Measurements from ENCODE around the gene TBC1D9. TPM values are rescaled to one million over a fixed set of nuclear protein-coding genes. Genes with fewer than 3 reads are reported as not detected.

The TBC1D9 gene
- total and polyA plus RNA-seq, 2 donors (not counting 1 experiment from before 2014, with no cell fraction given), result 48.9 to 235 TPM

DNA sequence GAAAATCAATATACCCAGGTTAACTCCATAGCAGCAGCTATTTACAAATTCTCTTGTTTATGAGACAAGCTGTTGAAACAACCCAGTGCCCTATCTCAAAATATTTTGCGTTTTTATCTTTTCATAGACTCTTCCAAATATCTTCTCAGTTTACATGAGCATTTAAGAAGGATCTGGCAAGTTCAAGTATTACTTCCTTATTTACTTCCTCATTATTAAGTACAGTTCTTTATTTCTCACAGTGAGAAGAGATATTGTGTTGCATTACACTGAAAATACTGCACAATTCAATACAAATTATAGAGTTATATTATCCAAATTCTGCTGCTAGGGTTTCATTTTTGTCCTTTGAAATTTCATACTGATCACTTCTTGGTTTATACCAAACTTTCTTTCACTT is 143.8 kb downstream of the TBC1D9 start:
- no peaks in the 10 kb centered on the region for H4K20me1 ChIP-seq (ENCODE audit: control insufficient read depth, insufficient read depth, low read length, poor library complexity, severe bottlenecking)
- TF ChIP-seq, protein P1, sequence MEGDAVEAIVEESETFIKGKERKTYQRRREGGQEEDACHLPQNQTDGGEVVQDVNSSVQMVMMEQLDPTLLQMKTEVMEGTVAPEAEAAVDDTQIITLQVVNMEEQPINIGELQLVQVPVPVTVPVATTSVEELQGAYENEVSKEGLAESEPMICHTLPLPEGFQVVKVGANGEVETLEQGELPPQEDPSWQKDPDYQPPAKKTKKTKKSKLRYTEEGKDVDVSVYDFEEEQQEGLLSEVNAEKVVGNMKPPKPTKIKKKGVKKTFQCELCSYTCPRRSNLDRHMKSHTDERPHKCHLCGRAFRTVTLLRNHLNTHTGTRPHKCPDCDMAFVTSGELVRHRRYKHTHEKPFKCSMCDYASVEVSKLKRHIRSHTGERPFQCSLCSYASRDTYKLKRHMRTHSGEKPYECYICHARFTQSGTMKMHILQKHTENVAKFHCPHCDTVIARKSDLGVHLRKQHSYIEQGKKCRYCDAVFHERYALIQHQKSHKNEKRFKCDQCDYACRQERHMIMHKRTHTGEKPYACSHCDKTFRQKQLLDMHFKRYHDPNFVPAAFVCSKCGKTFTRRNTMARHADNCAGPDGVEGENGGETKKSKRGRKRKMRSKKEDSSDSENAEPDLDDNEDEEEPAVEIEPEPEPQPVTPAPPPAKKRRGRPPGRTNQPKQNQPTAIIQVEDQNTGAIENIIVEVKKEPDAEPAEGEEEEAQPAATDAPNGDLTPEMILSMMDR (IDR thresholded peaks at IDR 0.05), result no peak
- no peak for TF ChIP-seq EZH2 (IDR thresholded peaks at IDR 0.05; ENCODE audit: borderline replicate concordance, insufficient read depth, low read depth, low read length, poor library complexity, severe bottlenecking)
- H3K27me3 ChIP-seq (replicated peaks in 1 of 4; ENCODE audit: control extremely low read depth in 1 of 4, control insufficient read depth in 3 of 4, insufficient read depth in 4 of 4, low read length in 3 of 4), result no peaks in the 10 kb centered on the region
- no peaks in the 10 kb centered on the region for H3K36me3 ChIP-seq (replicated peaks in 1 of 2; ENCODE audit: control extremely low read depth in 1 of 2, control insufficient read depth in 1 of 2, extremely low read depth in 1 of 2, insufficient read depth in 2 of 2, low read length in 1 of 2)
- intact Hi-C loops (cut with micrococcal nuclease), result no loop called here
- no peak overlapping the region for H3K9ac ChIP-seq (ENCODE audit: low read length)
- H2AFZ ChIP-seq (ENCODE audit: insufficient read depth, low read depth, low read length, poor library complexity, severe bottlenecking), result no peak overlapping the region
- H3K9me3 ChIP-seq (ENCODE audit: control extremely low read depth in 1 of 3, control insufficient read depth in 2 of 3, insufficient read depth in 1 of 3, low read length in 2 of 3), result no peaks in the 10 kb centered on the region
- WGBS (ENCODE audit: insufficient coverage), result no CpG with 5 or more reads among the region's 1 CpG
- no peak overlapping the region for H3K4me2 ChIP-seq (replicated peaks; ENCODE audit: low read depth, low read length, poor library complexity, severe bottlenecking)
- no peak overlapping the region for H3K4me3 Mint-ChIP-seq
- H3K27ac ChIP-seq (ENCODE audit: low read length in 2 of 2), result no peak overlapping the region
- ChIA-PET POLR2A (no interaction called here), CTCF (no interaction called here)
- no peak overlapping the region for H3K4me3 ChIP-seq (ENCODE audit: control extremely low read depth in 1 of 5, extremely low read depth in 1 of 5, insufficient read depth in 1 of 5, low read depth in 2 of 5, low read length in 4 of 5)
- peaks cover 7% of the 10 kb centered on the region for H3K4me1 Mint-ChIP-seq
- peaks cover 0 to 6% of the 10 kb centered on the region in 2 donors for H3K4me1 ChIP-seq (ENCODE audit: control insufficient read depth in 2 of 2, insufficient read depth in 2 of 2, low read length in 2 of 2)
- DNase-seq, result peak; percentile 31
- no peaks in the 10 kb centered on the region for H3K79me2 ChIP-seq (ENCODE audit: control insufficient read depth, insufficient read depth, low read length)
- H3K27me3 Mint-ChIP-seq, result peaks cover 3% of the 10 kb centered on the region
- no peak for ATAC-seq (ENCODE audit: low read depth)
- H3K27ac Mint-ChIP-seq, result no peak overlapping the region
- no peaks in the 10 kb centered on the region for H3K9me3 Mint-ChIP-seq (ENCODE audit: insufficient read depth)

DNA sequence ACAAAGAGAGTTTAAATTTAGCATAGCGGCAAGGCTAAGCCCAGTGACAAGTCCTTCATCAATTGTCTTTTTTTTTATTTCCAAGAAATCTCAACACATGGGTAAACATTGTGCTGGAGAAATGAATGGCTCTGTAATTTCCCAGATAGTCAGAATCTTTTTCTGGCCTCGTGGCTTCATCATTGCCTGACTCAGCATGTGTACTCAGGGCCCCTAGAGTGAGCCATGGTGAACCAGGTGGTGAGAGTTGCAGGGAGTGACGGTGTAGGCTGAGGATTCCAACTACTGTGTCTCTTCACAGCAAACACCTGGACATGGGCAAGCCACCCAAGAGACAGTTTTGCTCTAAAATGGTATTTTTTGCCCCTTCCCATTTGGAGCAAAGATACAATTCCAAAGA is 144.3 kb downstream of the TBC1D9 start:
- Histone ChIP-seq H3K4me2 (replicated peaks; ENCODE audit: low read depth, low read length, poor library complexity, severe bottlenecking) (no peak overlapping the region), H3K27me3 (replicated peaks in 1 of 4; ENCODE audit: control extremely low read depth in 1 of 4, control insufficient read depth in 3 of 4, insufficient read depth in 4 of 4, low read length in 3 of 4) (no peaks in the 10 kb centered on the region), H3K9me3 (ENCODE audit: control extremely low read depth in 1 of 3, control insufficient read depth in 2 of 3, insufficient read depth in 1 of 3, low read length in 2 of 3) (no peaks in the 10 kb centered on the region), H3K4me3 (ENCODE audit: control extremely low read depth in 1 of 5, extremely low read depth in 1 of 5, insufficient read depth in 1 of 5, low read depth in 2 of 5, low read length in 4 of 5) (no peak overlapping the region), H3K36me3 (replicated peaks in 1 of 2; ENCODE audit: control extremely low read depth in 1 of 2, control insufficient read depth in 1 of 2, extremely low read depth in 1 of 2, insufficient read depth in 2 of 2, low read length in 1 of 2) (no peaks in the 10 kb centered on the region), H3K27ac (ENCODE audit: low read length in 2 of 2) (no peak overlapping the region), H3K9ac (ENCODE audit: low read length) (no peak overlapping the region), H3K79me2 (ENCODE audit: control insufficient read depth, insufficient read depth, low read length) (no peaks in the 10 kb centered on the region), H2AFZ (ENCODE audit: insufficient read depth, low read depth, low read length, poor library complexity, severe bottlenecking) (no peak overlapping the region), H4K20me1 (ENCODE audit: control insufficient read depth, insufficient read depth, low read length, poor library complexity, severe bottlenecking) (no peaks in the 10 kb centered on the region), H3K4me1 (ENCODE audit: control insufficient read depth in 2 of 2, insufficient read depth in 2 of 2, low read length in 2 of 2) (peaks cover 0 to 6% of the 10 kb centered on the region in 2 donors)
- Mint-ChIP-seq H3K27me3 (peaks cover 7% of the 10 kb centered on the region), H3K4me3 (no peak overlapping the region), H3K27ac (no peak overlapping the region), H3K9me3 (ENCODE audit: insufficient read depth) (no peaks in the 10 kb centered on the region), H3K4me1 (peaks cover 7% of the 10 kb centered on the region)
- POLR2A ChIA-PET, result no interaction called here
- ATAC-seq (ENCODE audit: low read depth) (no peak), DNase-seq (no peak)
- WGBS (ENCODE audit: insufficient coverage), result 65% methylated on average over 2 of the region's 3 CpGs
- CTCF ChIA-PET, result interaction anchor here (5.0 kb wide), 1 partner anchor 252 kb away, joined by 61 read pairs; no protein-coding TSS in a partner anchor
- intact Hi-C loops (cut with micrococcal nuclease), result loop anchor here (2.0 kb wide), 2 partner anchors 89 to 239 kb away; no protein-coding TSS in a partner anchor
- TF ChIP-seq, protein P1 (IDR thresholded peaks at IDR 0.05), result no peak
- TF ChIP-seq EZH2 (IDR thresholded peaks at IDR 0.05; ENCODE audit: borderline replicate concordance, insufficient read depth, low read depth, low read length, poor library complexity, severe bottlenecking), result no peak

All from B cell (primary cell).